Measurements from ENCODE around the gene BACH2.

Gene BACH2

DNA sequence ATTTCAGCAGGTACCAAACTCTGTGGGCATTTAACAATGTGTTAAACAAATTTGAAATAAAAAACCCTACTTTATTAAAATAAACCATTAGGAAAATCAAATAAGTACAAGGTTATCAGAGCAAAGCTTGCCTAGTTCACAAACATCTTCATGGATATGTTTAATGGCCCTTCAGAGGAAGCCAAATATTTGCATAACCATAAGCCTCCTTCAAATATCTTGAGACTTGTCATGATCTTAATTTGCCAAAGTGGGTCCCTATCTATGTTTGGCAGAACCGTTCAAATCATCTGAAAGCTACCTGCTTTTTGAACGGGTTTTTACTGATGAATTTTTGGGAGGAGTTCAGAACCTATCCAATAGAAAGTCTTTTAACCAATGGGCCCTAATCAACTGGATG, 176.3 kb downstream of the BACH2 start:
- Histone ChIP-seq H4K20me1 (ENCODE audit: control insufficient read depth, insufficient read depth, low read depth, low read length) (peaks cover 27% of the 10 kb centered on the region), H3F3A (ENCODE audit: control insufficient read depth, insufficient read depth) (peaks cover 43% of the 10 kb centered on the region), H3K4me2 (ENCODE audit: low read length) (peak overlapping the region; percentile 23), H3K4me1 (ENCODE audit: control insufficient read depth, low read length) (peaks cover 82% of the 10 kb centered on the region), H3K27me3 (ENCODE audit: control insufficient read depth, low read length) (no peaks in the 10 kb centered on the region), H3K79me2 (ENCODE audit: control insufficient read depth, low read length) (peaks cover 100% of the 10 kb centered on the region), H3K4me3 (ENCODE audit: low read length) (no peak overlapping the region; the same call in 1 of the 2 replicates), H3K27ac (ENCODE audit: low read depth, low read length) (peak overlapping the region; percentile 15), H3K9me2 (replicated peaks; ENCODE audit: control insufficient read depth, low read length) (no peaks in the 10 kb centered on the region), H3K9me3 (ENCODE audit: control insufficient read depth, insufficient read depth, low read length) (no peaks in the 10 kb centered on the region), H3K36me3 (ENCODE audit: control insufficient read depth, low read length) (peaks cover 93% of the 10 kb centered on the region)
- no peak for TF ChIP-seq CTCF (IDR thresholded peaks at IDR 0.05; ENCODE audit: low read depth, low read length, poor library complexity, severe bottlenecking)
- TF ChIP-seq EZH2phosphoT487 (IDR thresholded peaks at IDR 0.05; ENCODE audit: borderline replicate concordance, low read length): no peak

- Histone ChIP-seq H3K9me2 (replicated peaks; ENCODE audit: control insufficient read depth, low read length) (no peaks in the 10 kb centered on the region), H4K20me1 (ENCODE audit: control insufficient read depth, insufficient read depth, low read depth, low read length) (peaks cover 24% of the 10 kb centered on the region; the same call in 1 of the 2 replicates), H3K4me3 (ENCODE audit: low read length) (no peak overlapping the region), H3K27me3 (ENCODE audit: control insufficient read depth, low read length) (no peaks in the 10 kb centered on the region), H3K79me2 (ENCODE audit: control insufficient read depth, low read length) (peaks cover 100% of the 10 kb centered on the region), H3F3A (ENCODE audit: control insufficient read depth, insufficient read depth) (peaks cover 40% of the 10 kb centered on the region), H3K4me1 (ENCODE audit: control insufficient read depth, low read length) (peaks cover 78% of the 10 kb centered on the region), H3K36me3 (ENCODE audit: control insufficient read depth, low read length) (peaks cover 93% of the 10 kb centered on the region), H3K4me2 (ENCODE audit: low read length) (no peak overlapping the region), H3K9me3 (ENCODE audit: control insufficient read depth, insufficient read depth, low read length) (0 out of 2 replicates have a peak, but pooled peaks cover 3% of the 10 kb centered on the region), H3K27ac (ENCODE audit: low read depth, low read length) (peak overlapping the region; percentile 15)
- TF ChIP-seq EZH2phosphoT487 (IDR thresholded peaks at IDR 0.05; ENCODE audit: borderline replicate concordance, low read length): no peak
- no peak for TF ChIP-seq CTCF (IDR thresholded peaks at IDR 0.05; ENCODE audit: low read depth, low read length, poor library complexity, severe bottlenecking)
These were observed 177.0 kb downstream of the BACH2 start for GRCh38 chr6:90119618-90120017.

GRCh38 chr6:90118581-90118980, 178.1 kb downstream of the BACH2 start:
- peaks cover 78% of the 10 kb centered on the region for H3K4me1 ChIP-seq (ENCODE audit: control insufficient read depth, low read length)
- TF ChIP-seq CTCF (IDR thresholded peaks at IDR 0.05; ENCODE audit: low read depth, low read length, poor library complexity, severe bottlenecking) (no peak), EZH2phosphoT487 (IDR thresholded peaks at IDR 0.05; ENCODE audit: borderline replicate concordance, low read length) (no peak)
- no peak overlapping the region for H3K4me3 ChIP-seq (ENCODE audit: low read length)
- no peak overlapping the region for H3K4me2 ChIP-seq (ENCODE audit: low read length)
- peaks cover 12% of the 10 kb centered on the region; the same call in 1 of the 2 replicates for H3K9me3 ChIP-seq (ENCODE audit: control insufficient read depth, insufficient read depth, low read length)
- H3K36me3 ChIP-seq (ENCODE audit: control insufficient read depth, low read length): peaks cover 94% of the 10 kb centered on the region
- H3K27me3 ChIP-seq (ENCODE audit: control insufficient read depth, low read length): no peaks in the 10 kb centered on the region
- no peaks in the 10 kb centered on the region for H3K9me2 ChIP-seq (replicated peaks; ENCODE audit: control insufficient read depth, low read length)
- H3F3A ChIP-seq (ENCODE audit: control insufficient read depth, insufficient read depth): peaks cover 42% of the 10 kb centered on the region
- peaks cover 100% of the 10 kb centered on the region for H3K79me2 ChIP-seq (ENCODE audit: control insufficient read depth, low read length)
- H3K27ac ChIP-seq (ENCODE audit: low read depth, low read length): no peak overlapping the region
- H4K20me1 ChIP-seq (ENCODE audit: control insufficient read depth, insufficient read depth, low read depth, low read length): peaks cover 32% of the 10 kb centered on the region; the same call in 1 of the 2 replicates
